Lung (tissue), 12 donors: ENCODE results near the gene ZBTB7A. TPM values are rescaled to one million over a fixed set of nuclear protein-coding genes. Genes with fewer than 3 reads are reported as not detected.

Experiments used
- ATAC-seq: fragments of 200-7000 bp; cut with Tn5 transposase; one replicate; pipeline ENCODE4 v1.9.1; 2020; ENCODE audit warnings: moderate number of reproducible peaks; ENCODE audit not compliant: insufficient read depth, low FRiP score
- DNase-seq, 3 donors: peaks; one replicate each; pipeline ENCODE4 v3.0.0-alpha.2; 2013 to 2017
- H3K27ac ChIP-seq, 2 donors: one replicate each; pipeline ENCODE4 v1.5.1; 2013; ENCODE audit warnings: mild to moderate bottlenecking in 2 of 2, moderate library complexity in 2 of 2, control low read depth in 1 of 2, inconsistent platforms in 1 of 2, low read depth in 1 of 2, low read length in 1 of 2
- H3K27me3 ChIP-seq, 3 donors: one replicate each; pipeline ENCODE4 v1.5.1; 2013; ENCODE audit warnings: low read length in 2 of 3; ENCODE audit not compliant: control insufficient read depth in 3 of 3, insufficient read depth in 3 of 3
- H3K36me3 ChIP-seq, 4 donors: one replicate each; pipeline ENCODE4 v1.5.1; 2013; ENCODE audit warnings: low read length in 4 of 4, mild to moderate bottlenecking in 1 of 4, moderate library complexity in 1 of 4; ENCODE audit not compliant: control insufficient read depth in 4 of 4, insufficient read depth in 4 of 4
- H3K4me1 ChIP-seq, 5 donors: one replicate each; pipeline ENCODE4 v1.5.1; 2013; ENCODE audit warnings: low read length in 5 of 5, mild to moderate bottlenecking in 2 of 5, moderate library complexity in 1 of 5; ENCODE audit not compliant: control insufficient read depth in 5 of 5, insufficient read depth in 5 of 5
- H3K4me3 ChIP-seq: one replicate; pipeline ENCODE4 v1.5.1; 2013; ENCODE audit warnings: mild to moderate bottlenecking, control low read depth, moderate library complexity
- H3K9ac ChIP-seq, 2 donors: one replicate each; pipeline ENCODE4 v1.5.1; 2013; ENCODE audit warnings: low read length in 2 of 2, control low read depth in 1 of 2; ENCODE audit not compliant: insufficient read depth in 1 of 2
- H3K9me3 ChIP-seq, 4 donors: one replicate each; pipeline ENCODE4 v1.5.1; 2013; ENCODE audit warnings: low read length in 3 of 4, mild to moderate bottlenecking in 1 of 4, moderate library complexity in 1 of 4; ENCODE audit not compliant: control insufficient read depth in 4 of 4, insufficient read depth in 3 of 4
- CTCF ChIP-seq: IDR thresholded peaks from 2 replicates; pipeline ENCODE4 v1.5.1; 2012; ENCODE audit warnings: mild to moderate bottlenecking; ENCODE audit errors: control extremely low read depth, extremely low read depth
- WGBS, 2 donors: extraction: QIAGEN DNeasy Blood & Tissue Kit; methylation state at CpG; one replicate each; pipeline ENCODE4 v1.1.7; 2013; 5-methylcytosine and 5-hydroxymethylcytosine counted together
- polyA plus RNA-seq, 2 donors: library from polyadenylated mRNA; stranded (reverse); fragments of 200-250 nt; gene quantifications; one replicate each; pipeline ENCODE4 v1.2.1, GENCODE V29; 2013
- total RNA-seq, 2 donors: library from RNA; depleted of rRNA in 1 of 2; stranded (reverse); fragments of >200 nt in 1 of 2; gene quantifications; one replicate each; pipeline ENCODE4 v1.2.1, GENCODE V29; 2014 to 2021
- donor health status: control.
- donor health status: control.
- donor health status: Bipolar disorder and iron deficiency.
- donor health status: healthy.
- donor health status: DM: yes; HTN: yes; CAD: no.

Gene ZBTB7A
- total and polyA plus RNA-seq, 4 donors = 13.4 to 68.0 (median 19.5) TPM

GRCh38 chr19:4071610-4072009, 4.9 kb upstream of the ZBTB7A start:
- DNase-seq = no peak
- Histone ChIP-seq H3K4me1 (peaks cover 0 to 6% (median 0%) of the 10 kb centered on the region in 5 donors), H3K27me3 (peaks cover 0 to 3% (median 0%) of the 10 kb centered on the region in 3 donors), H3K4me3 (no peak overlapping the region), H3K9me3 (no peaks in the 10 kb centered on the region), H3K9ac (no peak overlapping the region), H3K36me3 (no peaks in the 10 kb centered on the region), H3K27ac (no peak overlapping the region)
- no peak for ATAC-seq
- WGBS, 2 donors = 94 to 98% methylated on average over 3 of the region's 3 CpGs
- TF ChIP-seq CTCF = no peak

- no peak overlapping the region for H3K4me3 ChIP-seq
- 26 to 46% methylated on average over 12 of the region's 12 CpGs for WGBS, 2 donors
- ATAC-seq (no peak), DNase-seq (no peak)
- H3K4me1 ChIP-seq = peaks cover 0 to 7% (median 0%) of the 10 kb centered on the region in 5 donors
- H3K27ac ChIP-seq = no peak overlapping the region
- H3K9me3 ChIP-seq = no peaks in the 10 kb centered on the region
- no peak for TF ChIP-seq CTCF
- H3K27me3 ChIP-seq = peaks cover 0 to 3% (median 0%) of the 10 kb centered on the region in 3 donors
- no peak overlapping the region for H3K9ac ChIP-seq
- H3K36me3 ChIP-seq = no peaks in the 10 kb centered on the region
Measured at GRCh38 chr19:4069331-4069959, 2.7 kb upstream of the ZBTB7A start.

GRCh38 chr19:4068047-4068966, 1.6 kb upstream of the ZBTB7A start:
- Histone ChIP-seq H3K9me3 (no peaks in the 10 kb centered on the region), H3K4me1 (peaks cover 0 to 18% (median 1%) of the 10 kb centered on the region in 5 donors), H3K27ac (peak overlapping the region; percentile 89 to 91), H3K27me3 (peaks cover 0 to 3% (median 0%) of the 10 kb centered on the region in 3 donors), H3K36me3 (peaks cover 0 to 2% (median 0%) of the 10 kb centered on the region in 4 donors), H3K9ac (peak overlapping the region in 1 of 2 donors; percentile 2), H3K4me3 (no peak overlapping the region)
- TF ChIP-seq CTCF = no peak
- WGBS, 2 donors = 19 to 27% methylated on average over 31 of the region's 31 CpGs
- DNase-seq (no peak), ATAC-seq (no peak)
